Ovary (tissue), 3 donors: ENCODE results near the gene TRAM2.

ENCODE experiments used
- EP300 ChIP-seq: sonication (generic); formaldehyde crosslinking; IDR thresholded peaks from one replicate; pipeline ENCODE4 v1.6.1; 2017; ENCODE audit warnings: antibody characterized with exemption
- POLR2A ChIP-seq: fragments of 450-650 bp; IDR thresholded peaks from one replicate; pipeline ENCODE4 v1.6.1; 2017; ENCODE audit warnings: antibody characterized with exemption, mild to moderate bottlenecking, moderate library complexity
- TF ChIP-seq, protein P1 (sequence below), 3 donors: fragments of 450-650 bp in 2 of 3; fragments of 200-600 bp in 1 of 3; IDR thresholded peaks; one replicate each; pipeline versions ENCODE4 v1.5.1 to v1.8.0; 2016 to 2022; ENCODE audit warnings: antibody characterized with exemption in 3 of 3, mild to moderate bottlenecking in 1 of 3
- donor health status: DM: no; HTN: no; CAD: no.

DNA sequence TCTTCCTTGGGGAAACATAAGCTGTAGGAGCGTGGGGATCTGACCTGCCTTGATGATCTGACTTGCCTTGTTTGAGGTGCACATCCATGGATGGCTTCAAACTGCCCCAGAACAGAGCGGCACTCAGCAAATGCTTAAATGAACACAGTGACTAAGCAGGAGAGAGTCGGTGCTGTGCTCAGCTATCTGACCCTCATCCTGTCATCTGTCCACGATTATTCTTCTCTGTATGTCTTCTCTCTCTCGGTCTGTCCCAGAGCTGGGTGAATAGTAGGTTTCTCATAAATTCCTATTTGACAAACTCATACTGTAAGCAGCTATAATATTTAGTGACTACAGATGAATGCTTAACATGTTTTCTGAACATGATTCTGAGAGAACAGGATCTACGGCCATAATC, 37.3 kb downstream of the TRAM2 start:
- TF ChIP-seq POLR2A (no peak), EP300 (no peak)
- TF ChIP-seq, protein P1, sequence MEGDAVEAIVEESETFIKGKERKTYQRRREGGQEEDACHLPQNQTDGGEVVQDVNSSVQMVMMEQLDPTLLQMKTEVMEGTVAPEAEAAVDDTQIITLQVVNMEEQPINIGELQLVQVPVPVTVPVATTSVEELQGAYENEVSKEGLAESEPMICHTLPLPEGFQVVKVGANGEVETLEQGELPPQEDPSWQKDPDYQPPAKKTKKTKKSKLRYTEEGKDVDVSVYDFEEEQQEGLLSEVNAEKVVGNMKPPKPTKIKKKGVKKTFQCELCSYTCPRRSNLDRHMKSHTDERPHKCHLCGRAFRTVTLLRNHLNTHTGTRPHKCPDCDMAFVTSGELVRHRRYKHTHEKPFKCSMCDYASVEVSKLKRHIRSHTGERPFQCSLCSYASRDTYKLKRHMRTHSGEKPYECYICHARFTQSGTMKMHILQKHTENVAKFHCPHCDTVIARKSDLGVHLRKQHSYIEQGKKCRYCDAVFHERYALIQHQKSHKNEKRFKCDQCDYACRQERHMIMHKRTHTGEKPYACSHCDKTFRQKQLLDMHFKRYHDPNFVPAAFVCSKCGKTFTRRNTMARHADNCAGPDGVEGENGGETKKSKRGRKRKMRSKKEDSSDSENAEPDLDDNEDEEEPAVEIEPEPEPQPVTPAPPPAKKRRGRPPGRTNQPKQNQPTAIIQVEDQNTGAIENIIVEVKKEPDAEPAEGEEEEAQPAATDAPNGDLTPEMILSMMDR (IDR thresholded peaks at IDR 0.05): no peak
